ENCODE measurements around the gene NEO1.

Gene NEO1

GRCh38 chr15:73125219-73125618 lies 73.0 kb downstream of the NEO1 start:
- H3K27me3 ChIP-seq (ENCODE audit: insufficient read depth, low read length): no peaks in the 10 kb centered on the region

GRCh38 chr15:73127302-73127936 lies 75.2 kb downstream of the NEO1 start:
- Histone ChIP-seq H3K4me3 (ENCODE audit: low read depth, low read length, poor library complexity, severe bottlenecking) (no peak overlapping the region), H3K27me3 (ENCODE audit: insufficient read depth, low read length) (no peaks in the 10 kb centered on the region)

More at GRCh38 chr15:73125219-73125618, 73.0 kb downstream of the NEO1 start:
- H3K4me2 ChIP-seq (ENCODE audit: low read length): no peak overlapping the region
- no peak overlapping the region for H3K27ac ChIP-seq (ENCODE audit: low read depth, low read length, poor library complexity, severe bottlenecking)
- no peaks in the 10 kb centered on the region for H3K4me1 ChIP-seq (ENCODE audit: insufficient read depth, low read length, severe bottlenecking)
- no peak overlapping the region for H3K4me3 ChIP-seq (ENCODE audit: low read depth, low read length, poor library complexity, severe bottlenecking)
- no peaks in the 10 kb centered on the region for H3K9me2 ChIP-seq (ENCODE audit: low read depth, low read length)
- no peaks in the 10 kb centered on the region for H3K36me3 ChIP-seq (ENCODE audit: insufficient read depth, low read length)
- no peaks in the 10 kb centered on the region for H3F3A ChIP-seq (ENCODE audit: insufficient read depth, low read length)
- H3K9ac ChIP-seq (ENCODE audit: low read length): no peak overlapping the region
- H3K9me3 ChIP-seq (ENCODE audit: low read length): no peaks in the 10 kb centered on the region
- H4K20me1 ChIP-seq (ENCODE audit: insufficient read depth, low read length): no peaks in the 10 kb centered on the region
- TF ChIP-seq EZH2 (IDR thresholded peaks at IDR 0.05; ENCODE audit: borderline replicate concordance, low read length) (no peak), CTCF (IDR thresholded peaks at IDR 0.05; ENCODE audit: low read length) (no peak)
- H3K79me2 ChIP-seq (ENCODE audit: insufficient read depth, low read length): no peaks in the 10 kb centered on the region
- no peak overlapping the region for H2AFZ ChIP-seq (ENCODE audit: low read length)

GRCh38 chr15:73130830-73131229 lies 78.6 kb downstream of the NEO1 start:
- H3K9me3 ChIP-seq (ENCODE audit: low read length): no peaks in the 10 kb centered on the region

More at GRCh38 chr15:73127302-73127936, 75.2 kb downstream of the NEO1 start:
- Histone ChIP-seq H3K4me1 (ENCODE audit: insufficient read depth, low read length, severe bottlenecking) (no peaks in the 10 kb centered on the region), H2AFZ (ENCODE audit: low read length) (no peak overlapping the region), H4K20me1 (ENCODE audit: insufficient read depth, low read length) (no peaks in the 10 kb centered on the region), H3K4me2 (ENCODE audit: low read length) (no peak overlapping the region), H3K9me2 (ENCODE audit: low read depth, low read length) (no peaks in the 10 kb centered on the region), H3K27ac (ENCODE audit: low read depth, low read length, poor library complexity, severe bottlenecking) (no peak overlapping the region), H3K36me3 (ENCODE audit: insufficient read depth, low read length) (no peaks in the 10 kb centered on the region), H3K9me3 (ENCODE audit: low read length) (no peaks in the 10 kb centered on the region), H3F3A (ENCODE audit: insufficient read depth, low read length) (no peaks in the 10 kb centered on the region), H3K9ac (ENCODE audit: low read length) (no peak overlapping the region), H3K79me2 (ENCODE audit: insufficient read depth, low read length) (no peaks in the 10 kb centered on the region)
- peak; percentile 79 for TF ChIP-seq CTCF (IDR thresholded peaks at IDR 0.05; ENCODE audit: low read length)
- no peak for TF ChIP-seq EZH2 (IDR thresholded peaks at IDR 0.05; ENCODE audit: borderline replicate concordance, low read length)

More at GRCh38 chr15:73130830-73131229, 78.6 kb downstream of the NEO1 start:
- no peaks in the 10 kb centered on the region for H3F3A ChIP-seq (ENCODE audit: insufficient read depth, low read length)
- H3K27ac ChIP-seq (ENCODE audit: low read depth, low read length, poor library complexity, severe bottlenecking): no peak overlapping the region
- no peak overlapping the region for H3K4me2 ChIP-seq (ENCODE audit: low read length)
- H3K36me3 ChIP-seq (ENCODE audit: insufficient read depth, low read length): no peaks in the 10 kb centered on the region
- H3K79me2 ChIP-seq (ENCODE audit: insufficient read depth, low read length): no peaks in the 10 kb centered on the region
- no peaks in the 10 kb centered on the region for H4K20me1 ChIP-seq (ENCODE audit: insufficient read depth, low read length)
- H3K9ac ChIP-seq (ENCODE audit: low read length): no peak overlapping the region
- H3K27me3 ChIP-seq (ENCODE audit: insufficient read depth, low read length): no peaks in the 10 kb centered on the region
- H3K4me1 ChIP-seq (ENCODE audit: insufficient read depth, low read length, severe bottlenecking): no peaks in the 10 kb centered on the region
- H3K9me2 ChIP-seq (ENCODE audit: low read depth, low read length): no peaks in the 10 kb centered on the region
- no peak overlapping the region for H3K4me3 ChIP-seq (ENCODE audit: low read depth, low read length, poor library complexity, severe bottlenecking)
- TF ChIP-seq EZH2 (IDR thresholded peaks at IDR 0.05; ENCODE audit: borderline replicate concordance, low read length) (no peak), CTCF (IDR thresholded peaks at IDR 0.05; ENCODE audit: low read length) (no peak)
- no peak overlapping the region for H2AFZ ChIP-seq (ENCODE audit: low read length)

All from OCI-LY1 (cell line).